ENCODE data around the gene AUTS2. TPM values are rescaled to one million over a fixed set of nuclear protein-coding genes. Genes with fewer than 3 reads are reported as not detected.

The AUTS2 gene
- total and polyA plus RNA-seq, 2 of the 8 experiments (the other 6 are each of a cell fraction or from before 2014, with no cell fraction given): 25.9 to 101 TPM

DNA sequence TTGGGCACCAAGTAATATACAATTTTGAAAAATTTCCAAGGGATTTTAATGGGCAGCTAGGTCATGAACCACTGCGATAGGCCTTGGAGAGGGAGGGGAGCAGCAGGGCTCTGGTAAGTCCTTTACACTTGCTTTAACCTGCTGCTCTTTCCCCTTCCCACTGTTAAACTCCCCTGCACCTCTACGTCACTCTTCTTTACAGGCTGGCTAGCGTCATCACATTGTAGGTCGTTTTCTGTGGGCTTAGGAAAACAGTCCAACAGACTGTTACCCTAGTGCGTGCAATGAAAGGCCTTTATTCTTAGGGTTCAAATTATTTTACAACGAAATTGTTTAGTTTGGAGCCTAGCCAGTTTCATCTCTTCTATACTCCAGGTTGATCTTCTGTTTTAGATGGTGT is 235.7 kb downstream of the AUTS2 start (continued):
- TF ChIP-seq PHF8 (conservative IDR thresholded peaks at IDR 0.05; ENCODE audit: low read depth, low read length) (no peak), EP300 (IDR thresholded peaks at IDR 0.05; ENCODE audit: borderline replicate concordance in 1 of 2, low read depth in 2 of 2, low read length in 2 of 2) (no peak), BRCA1 (IDR thresholded peaks at IDR 0.05; ENCODE audit: low read depth, low read length) (no peak)
